Nephron progenitor cell (in vitro differentiated cells): Measurements from ENCODE around the gene MMP23B.
"Not testable (repeated sequence)": the region's sequence is repeated elsewhere in the genome, so short reads cannot be mapped to it uniquely, and the experiment has no call there.

Experiments used
- DNase-seq: peaks from one replicate; pipeline ENCODE4 v3.0.0; 2021
- H3K27ac Mint-ChIP-seq: 2 replicates; pipeline ENCODE4 v1.8.0; 2021; ENCODE audit warnings: mild to moderate bottlenecking, moderate library complexity, mixed read lengths
- H3K27me3 Mint-ChIP-seq: 2 replicates; pipeline ENCODE4 v1.8.0; 2021; ENCODE audit warnings: mild to moderate bottlenecking, low read depth, mixed read lengths; ENCODE audit not compliant: poor library complexity
- H3K36me3 Mint-ChIP-seq: 2 replicates; pipeline ENCODE4 v1.8.0; 2021; ENCODE audit warnings: low read depth, mixed read lengths
- H3K4me1 Mint-ChIP-seq: 2 replicates; pipeline ENCODE4 v1.8.0; 2021; ENCODE audit warnings: mixed read lengths
- H3K4me3 Mint-ChIP-seq: 2 replicates; pipeline ENCODE4 v1.8.0; 2021; ENCODE audit warnings: mild to moderate bottlenecking, moderate library complexity, mixed read lengths
- H3K9me3 Mint-ChIP-seq: 2 replicates; pipeline ENCODE4 v1.8.0; 2021; ENCODE audit warnings: mild to moderate bottlenecking, moderate library complexity, mixed read lengths
- CTCF ChIP-seq: fragments of 200-600 bp; sonication (generic); IDR thresholded peaks from 2 replicates; pipeline ENCODE4 v1.5.0; 2021; ENCODE audit warnings: antibody characterized with exemption

Gene MMP23B

GRCh38 chr1:1630965-1631781 is 800 bp upstream of the MMP23B start:
- Mint-ChIP-seq H3K9me3 (no peaks in the 10 kb centered on the region), H3K27ac (no peak overlapping the region), H3K4me1 (no peaks in the 10 kb centered on the region), H3K4me3 (peak overlapping the region; percentile 30), H3K27me3 (peaks cover 19% of the 10 kb centered on the region), H3K36me3 (no peaks in the 10 kb centered on the region)
- TF ChIP-seq CTCF: no peak
- DNase-seq: peak; percentile 48

GRCh38 chr1:1633409-1633808 is 1.4 kb downstream of the MMP23B start:
- not testable (repeated sequence) for H3K4me3 Mint-ChIP-seq, H3K27ac Mint-ChIP-seq, H3K36me3 Mint-ChIP-seq, H3K4me1 Mint-ChIP-seq, DNase-seq, H3K9me3 Mint-ChIP-seq
- peaks cover 15% of the 10 kb centered on the region for H3K27me3 Mint-ChIP-seq

- peaks cover 13% of the 10 kb centered on the region for H3K27me3 Mint-ChIP-seq
- H3K4me1 Mint-ChIP-seq, DNase-seq, H3K9me3 Mint-ChIP-seq, H3K36me3 Mint-ChIP-seq, H3K4me3 Mint-ChIP-seq, H3K27ac Mint-ChIP-seq: not testable (repeated sequence)
Observed at GRCh38 chr1:1634613-1635012, 2.6 kb downstream of the MMP23B start.

- H3K4me1 Mint-ChIP-seq, H3K27ac Mint-ChIP-seq: not testable (repeated sequence)
Observed at GRCh38 chr1:1636621-1637478, 4.9 kb downstream of the MMP23B start.

GRCh38 chr1:1637479-1637875 is 5.5 kb downstream of the MMP23B start:
- DNase-seq, H3K27ac Mint-ChIP-seq, H3K4me3 Mint-ChIP-seq, H3K36me3 Mint-ChIP-seq, H3K4me1 Mint-ChIP-seq, H3K27me3 Mint-ChIP-seq, H3K9me3 Mint-ChIP-seq: not testable (repeated sequence)

More at GRCh38 chr1:1636621-1637478, 4.9 kb downstream of the MMP23B start:
- H3K36me3 Mint-ChIP-seq, H3K4me3 Mint-ChIP-seq, H3K27me3 Mint-ChIP-seq, H3K9me3 Mint-ChIP-seq, DNase-seq: not testable (repeated sequence)

- not testable (repeated sequence) for DNase-seq, H3K27me3 Mint-ChIP-seq
Observed at GRCh38 chr1:1638528-1638927, 6.6 kb downstream of the MMP23B start.

GRCh38 chr1:1639368-1639767 is 7.4 kb downstream of the MMP23B start:
- H3K4me1 Mint-ChIP-seq, H3K9me3 Mint-ChIP-seq, H3K27me3 Mint-ChIP-seq, H3K36me3 Mint-ChIP-seq, H3K27ac Mint-ChIP-seq, H3K4me3 Mint-ChIP-seq, DNase-seq: not testable (repeated sequence)

More at GRCh38 chr1:1638528-1638927, 6.6 kb downstream of the MMP23B start:
- not testable (repeated sequence) for H3K36me3 Mint-ChIP-seq, H3K9me3 Mint-ChIP-seq, H3K4me3 Mint-ChIP-seq, H3K4me1 Mint-ChIP-seq, H3K27ac Mint-ChIP-seq

- not testable (repeated sequence) for H3K9me3 Mint-ChIP-seq, H3K36me3 Mint-ChIP-seq, H3K4me3 Mint-ChIP-seq, DNase-seq, H3K4me1 Mint-ChIP-seq, H3K27ac Mint-ChIP-seq, H3K27me3 Mint-ChIP-seq
Observed at GRCh38 chr1:1640081-1640480, 8.1 kb downstream of the MMP23B start.

- not testable (repeated sequence) for H3K4me1 Mint-ChIP-seq, DNase-seq, H3K27ac Mint-ChIP-seq, H3K4me3 Mint-ChIP-seq, H3K27me3 Mint-ChIP-seq, H3K9me3 Mint-ChIP-seq
- H3K36me3 Mint-ChIP-seq: peaks cover 10% of the 10 kb centered on the region
Observed at GRCh38 chr1:1640711-1641461, 8.9 kb downstream of the MMP23B start.

GRCh38 chr1:1646326-1646725 is 14.4 kb downstream of the MMP23B start:
- H3K9me3 Mint-ChIP-seq, H3K4me1 Mint-ChIP-seq, H3K27ac Mint-ChIP-seq, H3K27me3 Mint-ChIP-seq, H3K4me3 Mint-ChIP-seq, DNase-seq: not testable (repeated sequence)
- H3K36me3 Mint-ChIP-seq: peaks cover 54% of the 10 kb centered on the region

GRCh38 chr1:1647567-1648241 is 15.7 kb downstream of the MMP23B start:
- not testable (repeated sequence) for H3K4me3 Mint-ChIP-seq, H3K27me3 Mint-ChIP-seq, H3K27ac Mint-ChIP-seq, DNase-seq, H3K4me1 Mint-ChIP-seq, H3K9me3 Mint-ChIP-seq
- H3K36me3 Mint-ChIP-seq: peaks cover 66% of the 10 kb centered on the region

- not testable (repeated sequence) for DNase-seq, H3K4me3 Mint-ChIP-seq, H3K27me3 Mint-ChIP-seq, H3K27ac Mint-ChIP-seq, H3K4me1 Mint-ChIP-seq, H3K9me3 Mint-ChIP-seq
- H3K36me3 Mint-ChIP-seq: peaks cover 67% of the 10 kb centered on the region
Observed at GRCh38 chr1:1648265-1648664, 16.3 kb downstream of the MMP23B start.
